CD4-positive, alpha-beta T cell (primary cell): Measurements from ENCODE around the gene TRAF5. TPM values are rescaled to one million over a fixed set of nuclear protein-coding genes. Genes with fewer than 3 reads are reported as not detected.

Source experiments
- ATAC-seq: fragments of 200-7000 bp; cut with Tn5 transposase; one replicate; pipeline ENCODE4 v1.10.0; 2022; ENCODE audit warnings: mild to moderate bottlenecking; ENCODE audit not compliant: poor library complexity
- CTCF ChIA-PET: fragments of 350-600 bp; sonication (Branson Sonifier 250); formaldehyde crosslinking; loops from one replicate; lab custom pipeline; 2021; ENCODE audit warnings: antibody characterized with exemption, inconsistent platforms; lab: Charles Lee
- POLR2A ChIA-PET: fragments of 350-600 bp; sonication (Branson Sonifier 250); formaldehyde crosslinking; loops from one replicate; lab custom pipeline; 2021; ENCODE audit warnings: antibody characterized with exemption, inconsistent platforms; lab: Charles Lee
- DNase-seq, 14 experiments: peaks; one replicate each; pipeline ENCODE4 v3.0.0-alpha.2; 2013 to 2020; ENCODE audit warnings: mixed read lengths in 2 of 14
- H3K27ac ChIP-seq, 2 donors: one replicate each; pipeline versions ENCODE4 v1.5.1 to v1.7.0; 2013; ENCODE audit warnings: low read length in 2 of 2, low read depth in 1 of 2, mild to moderate bottlenecking in 1 of 2
- H3K27me3 ChIP-seq, 2 experiments: 1 replicate in 1 of 2; 2 replicates in 1 of 2; pipeline versions ENCODE4 v1.6.1 to v1.7.0; 2013; ENCODE audit warnings: low read length in 2 of 2, control low read depth in 1 of 2, mild to moderate bottlenecking in 1 of 2, moderate library complexity in 1 of 2; ENCODE audit not compliant: insufficient read depth in 2 of 2, control insufficient read depth in 1 of 2
- H3K36me3 ChIP-seq: one replicate; pipeline ENCODE4 v1.6.1; 2013; ENCODE audit warnings: low read length, control low read depth; ENCODE audit not compliant: insufficient read depth
- H3K4me1 ChIP-seq: one replicate; pipeline ENCODE4 v1.6.1; 2013; ENCODE audit warnings: low read length, control low read depth; ENCODE audit not compliant: insufficient read depth
- H3K4me3 ChIP-seq: one replicate; pipeline ENCODE4 v1.5.1; 2013; ENCODE audit warnings: mild to moderate bottlenecking, low read length, moderate library complexity
- H3K9me3 ChIP-seq, 2 experiments: 1 replicate in 1 of 2; 2 replicates in 1 of 2; pipeline versions ENCODE4 v1.6.1 to v1.7.0; 2013; ENCODE audit warnings: low read length in 2 of 2, mild to moderate bottlenecking in 2 of 2, control low read depth in 1 of 2, moderate library complexity in 1 of 2; ENCODE audit not compliant: control insufficient read depth in 1 of 2, insufficient read depth in 1 of 2
- H3K27ac Mint-ChIP-seq: one replicate; pipeline ENCODE4 v1.8.0; 2020; ENCODE audit warnings: mixed read lengths
- H3K27me3 Mint-ChIP-seq: one replicate; pipeline ENCODE4 v1.8.0; 2021; ENCODE audit warnings: mixed read lengths
- H3K36me3 Mint-ChIP-seq: one replicate; pipeline ENCODE4 v1.8.0; 2021; ENCODE audit warnings: low read depth, mixed read lengths
- H3K4me1 Mint-ChIP-seq: one replicate; pipeline ENCODE4 v1.8.0; 2021; ENCODE audit warnings: low read depth, mixed read lengths
- H3K4me3 Mint-ChIP-seq: one replicate; pipeline ENCODE4 v1.8.0; 2020; ENCODE audit warnings: mild to moderate bottlenecking, mixed read lengths
- H3K9me3 Mint-ChIP-seq: one replicate; pipeline ENCODE4 v1.8.0; 2020; ENCODE audit warnings: mixed read lengths
- CTCF ChIP-seq: fragments of 200-600 bp; IDR thresholded peaks from one replicate; pipeline ENCODE4 v1.8.0; 2022; ENCODE audit warnings: antibody characterized with exemption, mild to moderate bottlenecking
- intact Hi-C, 2 experiments: fragments of 100-400 bp; cut with DNase I in 1 of 2; cut with micrococcal nuclease in 1 of 2; formaldehyde crosslinking; loops; one replicate each; pipeline versions ENCODE4 v1.15.1 to v1.9.0; 2023 to 2025; cut with DNase I, micrococcal nuclease
- total RNA-seq, 174 experiments: library from RNA in 2 of 174; stranded (reverse) in 2 of 174; gene quantifications; one replicate each; pipeline ENCODE4 v1.2.3 and lab custom pipeline; 2021 to 2026

Gene TRAF5
- total RNA-seq, 2 experiments from 2014 or later: 21.9 to 23.2 TPM

- no peaks in the 10 kb centered on the region for H3K36me3 Mint-ChIP-seq
- Histone ChIP-seq H3K27me3 (no peaks in the 10 kb centered on the region), H3K4me3 (no peak overlapping the region), H3K9me3 (no peaks in the 10 kb centered on the region), H3K4me1 (peaks cover 3% of the 10 kb centered on the region), H3K27ac (no peak overlapping the region), H3K36me3 (no peaks in the 10 kb centered on the region)
- H3K27me3 Mint-ChIP-seq: no peaks in the 10 kb centered on the region
- ChIA-PET CTCF (interaction anchor here (0.7 kb wide), 1 partner anchor 382 kb away, joined by 3 read pairs; no protein-coding TSS in a partner anchor), POLR2A (no interaction called here)
- H3K4me1 Mint-ChIP-seq: peaks cover 12% of the 10 kb centered on the region
- H3K27ac Mint-ChIP-seq: no peak overlapping the region
- DNase-seq: no peak
- TF ChIP-seq CTCF: no peak
- ATAC-seq: no peak
- no peaks in the 10 kb centered on the region for H3K9me3 Mint-ChIP-seq
- H3K4me3 Mint-ChIP-seq: no peak overlapping the region
- intact Hi-C loops: no loop called here
These were observed 94.3 kb downstream of the TRAF5 start for GRCh38 chr1:211420845-211421454.

- CTCF ChIA-PET: no interaction called here
- POLR2A ChIA-PET: no interaction called here
- H3K9me3 Mint-ChIP-seq: no peaks in the 10 kb centered on the region
These were observed 97.4 kb downstream of the TRAF5 start for GRCh38 chr1:211424018-211424417.

More at GRCh38 chr1:211424018-211424417, 97.4 kb downstream of the TRAF5 start:
- no peak for ATAC-seq
- Histone ChIP-seq H3K27me3 (no peaks in the 10 kb centered on the region), H3K36me3 (no peaks in the 10 kb centered on the region), H3K4me3 (no peak overlapping the region), H3K9me3 (no peaks in the 10 kb centered on the region), H3K27ac (no peak overlapping the region), H3K4me1 (no peaks in the 10 kb centered on the region)
- H3K4me3 Mint-ChIP-seq: no peak overlapping the region
- no peaks in the 10 kb centered on the region for H3K4me1 Mint-ChIP-seq
- no peaks in the 10 kb centered on the region for H3K27me3 Mint-ChIP-seq
- no peak for TF ChIP-seq CTCF
- H3K36me3 Mint-ChIP-seq: no peaks in the 10 kb centered on the region
- H3K27ac Mint-ChIP-seq: no peak overlapping the region
- DNase-seq: no peak
- intact Hi-C loops: no loop called here

Other genes starting within 250 kb of the TRAF5 start
- not detected for gene KCNH1, start 192.7 kb upstream of the TRAF5 start, total RNA-seq
- gene RCOR3, start 67.5 kb upstream of the TRAF5 start, total RNA-seq: 10 to 100 TPM; 55.7 to 60.5 TPM
- gene RD3, start 165.3 kb downstream of the TRAF5 start, total RNA-seq: not detected